ENCODE data around the gene PROSER2. TPM values are rescaled to one million over a fixed set of nuclear protein-coding genes. Genes with fewer than 3 reads are reported as not detected.

PROSER2 gene
- total RNA-seq, 4 donors from 2014 or later, result 11.5 to 19.8 (median 13.4) TPM

DNA sequence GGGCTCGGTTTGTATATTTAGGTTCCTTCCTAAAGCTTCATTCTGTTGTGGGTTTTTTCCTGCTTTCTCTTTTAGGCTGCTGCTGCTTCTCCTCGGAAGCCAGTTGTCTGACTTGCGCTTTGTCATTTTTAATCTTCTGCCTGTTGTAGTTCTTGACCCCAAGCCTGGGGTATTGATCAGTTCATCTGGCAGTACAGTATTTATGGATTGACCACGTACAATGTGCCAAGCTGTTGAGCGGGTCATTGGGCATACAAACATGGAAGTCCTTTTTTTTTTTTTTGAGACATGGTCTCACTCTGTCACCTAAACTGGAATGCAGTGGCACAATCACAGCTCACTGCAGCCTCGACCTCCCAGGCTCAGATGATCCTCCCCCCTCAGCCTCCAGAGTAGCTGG, 4.3 kb downstream of the PROSER2 start:
- H3K27me3 ChIP-seq, result no peaks in the 10 kb centered on the region
- WGBS, 2 donors, result 90 to 93% methylated on average over 6 of the region's 6 CpGs
- peaks cover 14 to 25% of the 10 kb centered on the region in 2 donors for H3K4me1 ChIP-seq

DNA sequence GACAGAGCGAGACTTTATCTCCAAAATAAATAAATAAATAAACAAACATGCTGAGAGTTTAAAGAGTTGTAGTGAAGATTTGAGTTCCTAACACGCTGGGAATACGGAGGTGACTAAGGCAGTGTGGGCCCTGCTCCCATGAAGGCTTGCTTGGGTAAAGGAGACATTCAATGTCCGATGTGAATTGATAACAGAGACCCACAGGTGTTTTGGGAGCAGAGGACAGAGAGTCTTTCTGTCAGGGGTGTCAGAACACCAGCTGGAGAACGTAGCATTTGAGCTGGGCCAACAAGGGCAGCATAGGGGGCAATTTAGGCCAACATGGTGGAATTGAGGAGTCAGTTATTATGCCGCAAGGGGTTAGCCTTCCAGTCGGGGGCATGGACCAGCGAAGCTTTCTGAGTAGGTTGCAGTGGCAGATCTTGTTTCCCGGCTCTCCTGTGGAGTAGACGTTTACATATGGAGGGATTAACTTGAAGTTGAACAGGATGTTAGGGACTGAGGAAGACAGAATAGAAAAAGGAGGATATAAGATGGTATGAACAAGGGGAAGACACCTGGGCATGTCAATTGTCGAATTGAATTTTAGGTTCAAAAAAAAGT, 5.6 kb downstream of the PROSER2 start:
- Histone ChIP-seq H3K36me3 (no peaks in the 10 kb centered on the region), H3K27me3 (no peaks in the 10 kb centered on the region), H3K4me3 (replicated peaks in 1 of 3) (no peak overlapping the region), H3K9me3 (no peaks in the 10 kb centered on the region), H3K4me1 (peaks cover 14 to 25% of the 10 kb centered on the region in 2 donors), H3K27ac (no peak overlapping the region)
- TF ChIP-seq POLR2A (IDR thresholded peaks at IDR 0.05), result no peak
- TF ChIP-seq, protein P1, sequence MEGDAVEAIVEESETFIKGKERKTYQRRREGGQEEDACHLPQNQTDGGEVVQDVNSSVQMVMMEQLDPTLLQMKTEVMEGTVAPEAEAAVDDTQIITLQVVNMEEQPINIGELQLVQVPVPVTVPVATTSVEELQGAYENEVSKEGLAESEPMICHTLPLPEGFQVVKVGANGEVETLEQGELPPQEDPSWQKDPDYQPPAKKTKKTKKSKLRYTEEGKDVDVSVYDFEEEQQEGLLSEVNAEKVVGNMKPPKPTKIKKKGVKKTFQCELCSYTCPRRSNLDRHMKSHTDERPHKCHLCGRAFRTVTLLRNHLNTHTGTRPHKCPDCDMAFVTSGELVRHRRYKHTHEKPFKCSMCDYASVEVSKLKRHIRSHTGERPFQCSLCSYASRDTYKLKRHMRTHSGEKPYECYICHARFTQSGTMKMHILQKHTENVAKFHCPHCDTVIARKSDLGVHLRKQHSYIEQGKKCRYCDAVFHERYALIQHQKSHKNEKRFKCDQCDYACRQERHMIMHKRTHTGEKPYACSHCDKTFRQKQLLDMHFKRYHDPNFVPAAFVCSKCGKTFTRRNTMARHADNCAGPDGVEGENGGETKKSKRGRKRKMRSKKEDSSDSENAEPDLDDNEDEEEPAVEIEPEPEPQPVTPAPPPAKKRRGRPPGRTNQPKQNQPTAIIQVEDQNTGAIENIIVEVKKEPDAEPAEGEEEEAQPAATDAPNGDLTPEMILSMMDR (IDR thresholded peaks at IDR 0.05), result no peak
- no peak for DNase-seq
- intact Hi-C loops (cut with DNase I), result no loop called here
- WGBS, 2 donors, result 88% methylated on average over 11 of the region's 11 CpGs

More for the DNA sequence above, 4.3 kb downstream of the PROSER2 start:
- no peaks in the 10 kb centered on the region for H3K9me3 ChIP-seq
- intact Hi-C loops (cut with DNase I), result no loop called here
- no peak overlapping the region for H3K4me3 ChIP-seq (replicated peaks in 1 of 3)
- no peak for DNase-seq
- H3K27ac ChIP-seq, result no peak overlapping the region
- H3K36me3 ChIP-seq, result no peaks in the 10 kb centered on the region
- TF ChIP-seq POLR2A (IDR thresholded peaks at IDR 0.05), result no peak
- TF ChIP-seq, protein P1 (IDR thresholded peaks at IDR 0.05), result no peak

DNA sequence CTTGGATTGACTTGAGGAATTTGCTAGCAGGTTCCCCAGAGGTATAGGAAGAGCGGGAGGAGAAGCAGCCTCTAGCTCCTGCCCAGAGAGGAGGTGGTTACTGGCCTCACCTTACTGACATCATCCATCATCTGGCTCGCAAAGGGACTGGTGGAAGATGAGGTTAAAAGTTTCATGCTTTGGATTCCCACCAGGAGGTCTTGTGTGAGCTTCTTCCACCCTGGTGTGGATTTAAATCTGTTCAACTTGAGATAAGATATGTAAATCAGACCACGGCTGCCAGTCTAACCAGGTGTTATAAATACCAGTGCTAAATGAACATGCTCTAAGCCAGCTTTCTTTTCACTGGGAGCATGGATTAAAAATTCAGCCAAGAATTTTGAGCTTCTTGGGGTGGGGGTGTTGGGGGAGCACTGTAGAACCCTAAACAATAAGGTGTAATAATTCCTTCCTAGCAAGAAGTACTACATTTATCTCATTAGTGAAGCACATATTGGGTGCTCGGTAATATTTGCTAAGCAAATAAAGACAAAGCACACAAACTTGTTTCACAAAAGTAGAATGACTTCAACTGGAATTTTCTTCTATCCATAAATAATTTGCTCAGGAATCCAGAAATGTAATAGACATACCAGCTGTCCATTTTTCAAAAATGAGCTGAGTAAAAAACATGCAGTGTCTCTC, 7.8 kb downstream of the PROSER2 start:
- Histone ChIP-seq H3K36me3 (no peaks in the 10 kb centered on the region), H3K27ac (peak overlapping the region in 1 of 3 donors; percentile 3), H3K27me3 (no peaks in the 10 kb centered on the region), H3K9me3 (no peaks in the 10 kb centered on the region), H3K4me1 (peaks cover 6 to 13% of the 10 kb centered on the region in 2 donors), H3K4me3 (replicated peaks in 1 of 3) (no peak overlapping the region)
- TF ChIP-seq, protein P1 (IDR thresholded peaks at IDR 0.05), result no peak
- no peak for TF ChIP-seq POLR2A (IDR thresholded peaks at IDR 0.05)
- intact Hi-C loops (cut with DNase I), result no loop called here
- no peak for DNase-seq
- WGBS, 2 donors, result 90 to 91% methylated on average over 4 of the region's 4 CpGs

DNA sequence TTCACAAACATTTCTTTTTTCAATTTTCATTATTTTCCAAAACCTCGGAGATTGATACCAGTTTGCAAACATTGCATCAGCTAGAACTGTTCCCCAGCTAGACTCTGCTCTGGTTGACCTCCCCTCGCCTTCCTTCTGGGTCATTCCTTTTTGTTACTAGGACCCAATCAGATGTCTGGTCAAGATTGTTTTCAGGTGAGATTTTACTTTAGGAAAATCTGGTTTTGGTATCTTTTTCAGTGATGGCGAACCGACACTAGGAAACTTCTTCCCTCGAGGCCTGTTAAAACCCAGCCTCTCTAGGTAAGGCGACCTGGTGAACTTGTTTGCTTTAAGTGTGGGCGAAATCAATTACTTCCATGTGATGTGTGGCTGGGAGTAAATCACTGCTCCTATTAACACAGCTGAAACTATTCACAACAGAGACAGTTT, 8.4 kb downstream of the PROSER2 start:
- intact Hi-C loops (cut with DNase I), result no loop called here
- no peak for TF ChIP-seq POLR2A (IDR thresholded peaks at IDR 0.05)
- TF ChIP-seq, protein P1 (IDR thresholded peaks at IDR 0.05), result no peak
- Histone ChIP-seq H3K27ac (no peak overlapping the region), H3K36me3 (no peaks in the 10 kb centered on the region), H3K4me1 (peaks cover 6 to 13% of the 10 kb centered on the region in 2 donors), H3K4me3 (replicated peaks in 1 of 3) (no peak overlapping the region), H3K27me3 (no peaks in the 10 kb centered on the region), H3K9me3 (no peaks in the 10 kb centered on the region)
- 78 to 82% methylated on average over 7 of the region's 7 CpGs for WGBS, 2 donors
- DNase-seq, result no peak

DNA sequence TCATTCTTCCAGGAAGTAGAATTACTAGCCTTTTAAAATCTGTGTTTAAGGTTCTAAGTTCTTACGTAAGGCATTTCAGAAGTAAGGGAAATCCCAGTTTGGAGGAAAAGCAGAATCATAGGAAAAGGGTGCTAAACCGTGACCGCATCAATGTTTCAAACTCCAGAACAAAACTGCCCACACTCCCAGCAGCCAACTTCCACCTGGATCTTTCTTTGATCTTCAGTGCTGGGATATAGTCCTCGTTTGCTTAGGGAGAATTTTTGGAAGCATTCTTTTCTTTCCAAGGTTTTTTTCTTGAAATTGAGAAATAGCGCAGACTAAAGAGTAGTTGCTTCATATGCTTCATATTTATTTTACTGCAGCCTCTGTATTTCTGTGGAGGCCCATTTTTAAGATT, 8.9 kb downstream of the PROSER2 start:
- no peak for TF ChIP-seq POLR2A (IDR thresholded peaks at IDR 0.05)
- TF ChIP-seq, protein P1 (IDR thresholded peaks at IDR 0.05), result no peak
- intact Hi-C loops (cut with DNase I), result no loop called here
- H3K27me3 ChIP-seq, result no peaks in the 10 kb centered on the region
- H3K27ac ChIP-seq, result no peak overlapping the region
- peaks cover 6 to 13% of the 10 kb centered on the region in 2 donors for H3K4me1 ChIP-seq
- no peaks in the 10 kb centered on the region for H3K9me3 ChIP-seq
- H3K4me3 ChIP-seq (replicated peaks in 1 of 3), result no peak overlapping the region
- H3K36me3 ChIP-seq, result no peaks in the 10 kb centered on the region
- no peak for DNase-seq
- WGBS, 2 donors, result 86 to 89% methylated on average over 5 of the region's 5 CpGs
